HepG2 (cell line): ENCODE data around the gene GREM2. TPM values are rescaled to one million over a fixed set of nuclear protein-coding genes. Genes with fewer than 3 reads are reported as not detected.

Experiments used
- ATAC-seq: fragments of 200-7000 bp; cut with Tn5 transposase; 3 replicates; pipeline ENCODE4 v1.9.1; 2020; ENCODE audit warnings: mild to moderate bottlenecking, moderate library complexity
- BruUV-seq: library from RNA; stranded (reverse); fragments of 400-500 nt; replicated peaks from 2 replicates; lab custom pipeline; 2021; lab: Mats Ljungman, UMichigan
- CTCF ChIA-PET: fragments of 300-600 bp; formaldehyde crosslinking; extraction: SDS; loops from one replicate; lab custom pipeline; 2021; ENCODE audit warnings: low total read pairs, inconsistent platforms, low intra/inter-chr PET ratio; lab: Yijun Ruan, JAX
- POLR2A ChIA-PET: fragments of 350-600 bp; sonication (Branson Sonifier 250); formaldehyde crosslinking; loops from one replicate; lab custom pipeline; 2020; ENCODE audit warnings: antibody characterized with exemption, inconsistent platforms; lab: Yijun Ruan, JAX
- DNase-seq: peaks from one replicate; pipeline ENCODE4 v3.0.0-alpha.2; 2015; ENCODE audit warnings: low spot score
- FAIRE-seq: peaks from 3 replicates; lab custom pipeline; 2011; peaks lifted over from hg19 to GRCh38; lab: Jason Lieb, UNC
- H2AFZ ChIP-seq: one replicate; pipeline ENCODE4 v1.6.1; 2011; ENCODE audit warnings: low read length, inconsistent platforms
- H3K27ac ChIP-seq: fragments of 300-600 bp; 3 replicates; pipeline ENCODE4 v1.8.0; 2011; ENCODE audit warnings: mixed run types, mild to moderate bottlenecking, mixed read lengths, low read length, inconsistent platforms; ENCODE audit not compliant: insufficient read depth; ENCODE audit errors: extremely low read length
- H3K27me3 ChIP-seq, 2 experiments: fragments of 200-600 bp in 1 of 2; 2 replicates in 1 of 2; 3 replicates in 1 of 2; pipeline versions ENCODE4 v1.6.0 to v1.8.0; 2011; ENCODE audit warnings: low read length in 2 of 2, mild to moderate bottlenecking in 2 of 2, moderate library complexity in 2 of 2, inconsistent platforms in 1 of 2; ENCODE audit not compliant: insufficient read depth in 2 of 2, control insufficient read depth in 1 of 2
- H3K36me3 ChIP-seq, 2 experiments: fragments of 200-600 bp in 1 of 2; replicated peaks in 1 of 2; 2 replicates in 1 of 2; 3 replicates in 1 of 2; pipeline versions ENCODE4 v1.5.1 to v1.8.0; 2011; ENCODE audit warnings: low read length in 2 of 2, inconsistent platforms in 1 of 2; ENCODE audit not compliant: insufficient read depth in 2 of 2, control insufficient read depth in 1 of 2
- H3K4me1 ChIP-seq: 2 replicates; pipeline ENCODE4 v1.5.1; 2012; ENCODE audit warnings: low read length, inconsistent platforms; ENCODE audit not compliant: insufficient read depth
- H3K4me2 ChIP-seq: 2 replicates; pipeline ENCODE4 v1.6.0; 2011; ENCODE audit warnings: low read depth, low read length, inconsistent platforms
- H3K4me3 ChIP-seq, 3 experiments: fragments of 200-600 bp in 1 of 3; sonication (generic), shearing (Covaris generic) in 1 of 3; replicated peaks in 1 of 3; 2 replicates each; pipeline ENCODE4 v1.5.1; 2011 to 2016; ENCODE audit warnings: low read length in 3 of 3, inconsistent platforms in 2 of 3, low read depth in 2 of 3, mild to moderate bottlenecking in 2 of 3, control low read depth in 1 of 3, mixed read lengths in 1 of 3; ENCODE audit not compliant: insufficient read depth in 1 of 3
- H3K79me2 ChIP-seq: one replicate; pipeline ENCODE4 v1.6.1; 2011; ENCODE audit warnings: low read length, inconsistent platforms; ENCODE audit not compliant: insufficient read depth
- H3K9ac ChIP-seq: 2 replicates; pipeline ENCODE4 v1.6.0; 2011; ENCODE audit warnings: mild to moderate bottlenecking, low read depth, low read length, inconsistent platforms; ENCODE audit not compliant: insufficient read depth
- H3K9me3 ChIP-seq: 2 replicates; pipeline ENCODE4 v1.5.1; 2012; ENCODE audit warnings: mild to moderate bottlenecking, low read length
- H4K20me1 ChIP-seq: 2 replicates; pipeline ENCODE4 v1.6.0; 2011; ENCODE audit warnings: inconsistent platforms, mild to moderate bottlenecking, low read length, moderate library complexity; ENCODE audit not compliant: insufficient read depth
- DMAP1 ChIP-seq: IDR thresholded peaks from 2 replicates; pipeline ENCODE4 v1.6.1; 2016
- FIP1L1 ChIP-seq: fragments of 200-400 bp; formaldehyde crosslinking; IDR thresholded peaks from 2 replicates; pipeline ENCODE4 v1.6.1; 2018; ENCODE audit warnings: low read depth, mild to moderate bottlenecking, low read length, moderate library complexity, borderline replicate concordance; ENCODE audit not compliant: insufficient read depth
- ISX ChIP-seq: sonication (generic); formaldehyde crosslinking; conservative IDR thresholded peaks from 2 replicates; pipeline ENCODE4 v1.5.0; 2020; ENCODE audit warnings: missing genetic modification reagents
- JDP2 ChIP-seq: sonication (generic); formaldehyde crosslinking; IDR thresholded peaks from 2 replicates; pipeline ENCODE4 v1.8.1; 2022; ENCODE audit warnings: missing genetic modification reagents, borderline replicate concordance
- MZF1 ChIP-seq: sonication (generic); formaldehyde crosslinking; IDR thresholded peaks from 2 replicates; pipeline ENCODE4 v1.8.1; 2023; ENCODE audit warnings: mild to moderate bottlenecking, missing genetic modification reagents, borderline replicate concordance
- NFIC ChIP-seq: IDR thresholded peaks from 2 replicates; pipeline ENCODE4 v1.6.1; 2012; ENCODE audit warnings: mild to moderate bottlenecking, low read length, inconsistent platforms
- RNF219 ChIP-seq: sonication (generic); formaldehyde crosslinking; IDR thresholded peaks from 2 replicates; pipeline ENCODE4 v1.5.0; 2020; ENCODE audit warnings: mild to moderate bottlenecking, missing genetic modification reagents
- SRSF9 ChIP-seq: fragments of 200-400 bp; formaldehyde crosslinking; IDR thresholded peaks from 2 replicates; pipeline ENCODE4 v1.6.1; 2018; ENCODE audit warnings: borderline replicate concordance, mild to moderate bottlenecking, low read depth, low read length; ENCODE audit not compliant: insufficient read depth, poor library complexity, severe bottlenecking
- ZBTB33 ChIP-seq: sonication (generic); formaldehyde crosslinking; IDR thresholded peaks from 2 replicates; pipeline ENCODE4 v1.4.0; 2020; ENCODE audit warnings: missing genetic modification reagents
- ZNF18 ChIP-seq: sonication (generic); formaldehyde crosslinking; IDR thresholded peaks from 2 replicates; pipeline ENCODE4 v1.8.0; 2022; ENCODE audit warnings: mild to moderate bottlenecking, missing genetic modification reagents; ENCODE audit not compliant: insufficient replicate concordance
- ZNF530 ChIP-seq: sonication (generic); formaldehyde crosslinking; IDR thresholded peaks from 2 replicates; pipeline ENCODE4 v1.5.0; 2020; ENCODE audit warnings: low read depth, mild to moderate bottlenecking, missing genetic modification reagents
- ZNF570 ChIP-seq: sonication (generic); formaldehyde crosslinking; IDR thresholded peaks from 2 replicates; pipeline ENCODE4 v1.4.0; 2020; ENCODE audit warnings: mild to moderate bottlenecking, missing genetic modification reagents, borderline replicate concordance
- ZNF816 ChIP-seq: sonication (generic); formaldehyde crosslinking; IDR thresholded peaks from 2 replicates; pipeline ENCODE4 v1.8.0; 2022; ENCODE audit warnings: missing genetic modification reagents, mild to moderate bottlenecking, borderline replicate concordance
- ZNF879 ChIP-seq: sonication (generic); formaldehyde crosslinking; IDR thresholded peaks from 2 replicates; pipeline ENCODE4 v1.8.1; 2023; ENCODE audit warnings: missing genetic modification reagents
- WGBS: methylation state at CpG from one replicate; pipeline ENCODE4 v1.1.6; 2017; ENCODE audit warnings: low lambda C conversion rate; 5-methylcytosine and 5-hydroxymethylcytosine counted together
- in situ Hi-C: cut with HindIII; loops from 2 replicates; pipeline ENCODE4 v1.10.0; 2017; ENCODE audit warnings: low pct_unique_long_range_greater_than_20kb; ENCODE audit not compliant: extremely low pct_ligation_motif_present
- intact Hi-C: fragments of 100-400 bp; cut with micrococcal nuclease; formaldehyde crosslinking; loops from one replicate; pipeline ENCODE4 v1.10.0; 2022; ENCODE audit not compliant: unreplicated experiment
- polyA plus RNA-seq, 8 experiments: library from polyadenylated mRNA; depleted of rRNA in 3 of 8; stranded (reverse) in 7 of 8; unstranded in 1 of 8; fragments of >200 nt; fragmentation: Illumina TruSeq in 4 of 8; extraction: Trizol in 4 of 8; gene quantifications; 2 replicates each; pipeline versions ENCODE4 v1.2.1 to v1.2.3, GENCODE V29; 2011 to 2016; ENCODE audit warnings: low read depth in 4 of 8, missing spikeins in 1 of 8, mixed read lengths in 1 of 8; ENCODE audit not compliant: insufficient read depth in 1 of 8
- total RNA-seq, 5 experiments: library from RNA; depleted of rRNA; stranded (reverse); fragments of >200 nt; fragmentation: Illumina TruSeq; extraction: Trizol; gene quantifications; 2 replicates each; pipeline ENCODE4 v1.2.3, GENCODE V29; 2016; ENCODE audit warnings: low read depth in 1 of 5

Gene GREM2
- total and polyA plus RNA-seq, 2 of the 13 experiments (the other 11 are each of a cell fraction or from before 2014, with no cell fraction given), result 0.07 TPM; not detected in 1

- TF ChIP-seq SRSF9 (no peak), ZNF18 (no peak), ZNF879 (CRISPR knock-in tag) (no peak), RNF219 (CRISPR knock-in tag) (no peak), ZNF570 (CRISPR knock-in tag) (no peak), NFIC (no peak), DMAP1 (CRISPR knock-in tag) (no peak), ZNF530 (CRISPR knock-in tag) (no peak), MZF1 (no peak)
Observed at GRCh38 chr1:240478536-240478935, 133.4 kb downstream of the GREM2 start (continued).

GRCh38 chr1:240475832-240476231, 136.1 kb downstream of the GREM2 start:
- intact Hi-C loops (no loop called here), in situ Hi-C loops (no loop called here)
- no peaks in the 10 kb centered on the region for H3K27me3 ChIP-seq
- no peak overlapping the region for H2AFZ ChIP-seq
- TF ChIP-seq FIP1L1 (no peak), ZNF816 (CRISPR knock-in tag) (no peak), ZBTB33 (CRISPR knock-in tag) (no peak), ISX (CRISPR knock-in tag) (no peak), JDP2 (no peak)
- no peaks in the 10 kb centered on the region for H4K20me1 ChIP-seq
- H3K4me2 ChIP-seq, result no peak overlapping the region
- no peak overlapping the region for H3K27ac ChIP-seq
- ATAC-seq (no peak), FAIRE-seq (no peak), DNase-seq (no peak)
- H3K4me3 ChIP-seq, result no peak overlapping the region
- ChIA-PET CTCF (no interaction called here), POLR2A (no interaction called here)
- no peaks in the 10 kb centered on the region for H3K79me2 ChIP-seq
- H3K9me3 ChIP-seq, result no peaks in the 10 kb centered on the region
- no peak overlapping the region for H3K9ac ChIP-seq
- no TSS peak for BruUV-seq
- no peaks in the 10 kb centered on the region for H3K36me3 ChIP-seq
- no peaks in the 10 kb centered on the region for H3K4me1 ChIP-seq
- 8% methylated on average over 4 of the region's 4 CpGs for WGBS
